WTC11 (cell line): ENCODE measurements around the gene IL20RA. TPM values are rescaled to one million over a fixed set of nuclear protein-coding genes. Genes with fewer than 3 reads are reported as not detected.

Experiments used
- ATAC-seq: fragments of 200-7000 bp; cut with Tn5 transposase; 2 replicates; pipeline ENCODE4 v1.10.0; 2021; ENCODE audit warnings: mild to moderate bottlenecking, moderate library complexity
- CTCF ChIA-PET: fragments of 300-600 bp; sonication (Branson Sonifier 250); formaldehyde crosslinking; loops from one replicate; lab custom pipeline; 2021; ENCODE audit warnings: antibody characterized with exemption; lab: Charles Lee
- POLR2A ChIA-PET: fragments of 350-600 bp; sonication (Branson Sonifier 250); formaldehyde crosslinking; loops from one replicate; lab custom pipeline; 2021; ENCODE audit warnings: antibody characterized with exemption; lab: Charles Lee
- DNase-seq: peaks from one replicate; pipeline ENCODE4 v3.0.0; 2021; ENCODE audit warnings: low spot score
- H3K27ac Mint-ChIP-seq: 2 replicates; pipeline ENCODE4 v1.8.0; 2021; ENCODE audit warnings: mixed read lengths
- H3K27me3 Mint-ChIP-seq: 2 replicates; pipeline ENCODE4 v1.8.0; 2021; ENCODE audit warnings: low read depth, mild to moderate bottlenecking, moderate library complexity, mixed read lengths
- H3K36me3 Mint-ChIP-seq: 2 replicates; pipeline ENCODE4 v1.8.0; 2021; ENCODE audit warnings: mixed read lengths
- H3K4me1 Mint-ChIP-seq: 2 replicates; pipeline ENCODE4 v1.8.0; 2022; ENCODE audit warnings: mixed read lengths
- H3K4me3 Mint-ChIP-seq: 2 replicates; pipeline ENCODE4 v1.8.0; 2021; ENCODE audit warnings: mild to moderate bottlenecking, moderate library complexity, mixed read lengths
- H3K9me3 Mint-ChIP-seq: 2 replicates; pipeline ENCODE4 v1.8.0; 2021; ENCODE audit warnings: mixed read lengths
- CBFB ChIP-seq: sonication (generic); formaldehyde crosslinking; IDR thresholded peaks from 2 replicates; pipeline ENCODE4 v1.8.1; 2022; ENCODE audit warnings: mild to moderate bottlenecking, low read depth, missing genetic modification reagents
- ELF4 ChIP-seq: sonication (generic); formaldehyde crosslinking; IDR thresholded peaks from 2 replicates; pipeline ENCODE4 v1.8.1; 2022; ENCODE audit warnings: low read depth, mild to moderate bottlenecking, moderate library complexity, missing genetic modification reagents
- EMX1 ChIP-seq: fragments of 250-450 bp; sonication (Bioruptor Pico); IDR thresholded peaks from 2 replicates; pipeline ENCODE4 v1.8.0; 2021; ENCODE audit warnings: mild to moderate bottlenecking
- ETV6 ChIP-seq: sonication (generic); formaldehyde crosslinking; IDR thresholded peaks from 2 replicates; pipeline ENCODE4 v1.8.1; 2022; ENCODE audit warnings: mild to moderate bottlenecking, missing genetic modification reagents
- GABPB1 ChIP-seq: sonication (generic); formaldehyde crosslinking; IDR thresholded peaks from 2 replicates; pipeline ENCODE4 v1.8.1; 2023; ENCODE audit warnings: mild to moderate bottlenecking, missing genetic modification reagents
- GRHL2 ChIP-seq: fragments of 250-450 bp; sonication (Bioruptor Pico); IDR thresholded peaks from 2 replicates; pipeline ENCODE4 v1.8.0; 2022; ENCODE audit warnings: mild to moderate bottlenecking, moderate library complexity; ENCODE audit not compliant: insufficient replicate concordance, severe bottlenecking
- IRF2 ChIP-seq: sonication (generic); formaldehyde crosslinking; IDR thresholded peaks from 2 replicates; pipeline ENCODE4 v1.8.0; 2022; ENCODE audit warnings: low read depth, missing genetic modification reagents, borderline replicate concordance
- JAZF1 ChIP-seq: fragments of 250-450 bp; sonication (Bioruptor Pico); IDR thresholded peaks from 2 replicates; pipeline ENCODE4 v1.9.0; 2021; ENCODE audit warnings: moderate library complexity, mild to moderate bottlenecking, inconsistent platforms
- MXD4 ChIP-seq: fragments of 250-450 bp; sonication (Bioruptor Pico); IDR thresholded peaks from 2 replicates; pipeline ENCODE4 v1.8.0; 2021; ENCODE audit warnings: mild to moderate bottlenecking, moderate library complexity, borderline replicate concordance
- NR1H2 ChIP-seq: sonication (generic); formaldehyde crosslinking; IDR thresholded peaks from 2 replicates; pipeline ENCODE4 v1.9.0; 2021; ENCODE audit warnings: mild to moderate bottlenecking, moderate library complexity, missing genetic modification reagents
- NR2C2 ChIP-seq: sonication (generic); formaldehyde crosslinking; IDR thresholded peaks from 2 replicates; pipeline ENCODE4 v1.8.0; 2022; ENCODE audit warnings: mild to moderate bottlenecking, missing genetic modification reagents
- RORB ChIP-seq: fragments of 250-450 bp; sonication (Bioruptor Pico); IDR thresholded peaks from 2 replicates; pipeline ENCODE4 v1.9.0; 2021; ENCODE audit warnings: mild to moderate bottlenecking
- ZNF121 ChIP-seq: sonication (generic); formaldehyde crosslinking; IDR thresholded peaks from 2 replicates; pipeline ENCODE4 v1.8.0; 2023; ENCODE audit warnings: missing genetic modification reagents
- ZNF138 ChIP-seq: sonication (generic); formaldehyde crosslinking; conservative IDR thresholded peaks from 2 replicates; pipeline ENCODE4 v1.8.1; 2022; ENCODE audit warnings: mild to moderate bottlenecking, moderate library complexity, missing genetic modification reagents
- ZNF263 ChIP-seq: sonication (generic); formaldehyde crosslinking; IDR thresholded peaks from 2 replicates; pipeline ENCODE4 v1.8.1; 2022; ENCODE audit warnings: low read depth, mild to moderate bottlenecking, moderate library complexity, missing genetic modification reagents
- total RNA-seq: library from RNA; stranded (reverse); gene quantifications from 3 replicates; pipeline ENCODE4 v1.2.3, GENCODE V29; 2021
- TF ChIP-seq, protein P1 (sequence below): sonication (generic); formaldehyde crosslinking; IDR thresholded peaks from 2 replicates; pipeline ENCODE4 v1.8.0; 2023; ENCODE audit warnings: missing genetic modification reagents, mild to moderate bottlenecking, borderline replicate concordance
- TF ChIP-seq, protein P2 (sequence below): sonication (generic); formaldehyde crosslinking; IDR thresholded peaks from 2 replicates; pipeline ENCODE4 v1.8.1; 2022; ENCODE audit warnings: low read depth, mild to moderate bottlenecking, moderate library complexity, missing genetic modification reagents, borderline replicate concordance
- TF ChIP-seq, protein P3 (sequence below): sonication (generic); formaldehyde crosslinking; IDR thresholded peaks from 2 replicates; pipeline ENCODE4 v1.8.1; 2022; ENCODE audit warnings: missing genetic modification reagents, borderline replicate concordance
- TF ChIP-seq, protein P4 (sequence below): sonication (generic); formaldehyde crosslinking; conservative IDR thresholded peaks from 2 replicates; pipeline ENCODE4 v1.8.1; 2022; ENCODE audit warnings: mild to moderate bottlenecking, missing genetic modification reagents

The IL20RA gene
- total RNA-seq, 1 experiment from 2014 or later: 1.3 TPM

DNA sequence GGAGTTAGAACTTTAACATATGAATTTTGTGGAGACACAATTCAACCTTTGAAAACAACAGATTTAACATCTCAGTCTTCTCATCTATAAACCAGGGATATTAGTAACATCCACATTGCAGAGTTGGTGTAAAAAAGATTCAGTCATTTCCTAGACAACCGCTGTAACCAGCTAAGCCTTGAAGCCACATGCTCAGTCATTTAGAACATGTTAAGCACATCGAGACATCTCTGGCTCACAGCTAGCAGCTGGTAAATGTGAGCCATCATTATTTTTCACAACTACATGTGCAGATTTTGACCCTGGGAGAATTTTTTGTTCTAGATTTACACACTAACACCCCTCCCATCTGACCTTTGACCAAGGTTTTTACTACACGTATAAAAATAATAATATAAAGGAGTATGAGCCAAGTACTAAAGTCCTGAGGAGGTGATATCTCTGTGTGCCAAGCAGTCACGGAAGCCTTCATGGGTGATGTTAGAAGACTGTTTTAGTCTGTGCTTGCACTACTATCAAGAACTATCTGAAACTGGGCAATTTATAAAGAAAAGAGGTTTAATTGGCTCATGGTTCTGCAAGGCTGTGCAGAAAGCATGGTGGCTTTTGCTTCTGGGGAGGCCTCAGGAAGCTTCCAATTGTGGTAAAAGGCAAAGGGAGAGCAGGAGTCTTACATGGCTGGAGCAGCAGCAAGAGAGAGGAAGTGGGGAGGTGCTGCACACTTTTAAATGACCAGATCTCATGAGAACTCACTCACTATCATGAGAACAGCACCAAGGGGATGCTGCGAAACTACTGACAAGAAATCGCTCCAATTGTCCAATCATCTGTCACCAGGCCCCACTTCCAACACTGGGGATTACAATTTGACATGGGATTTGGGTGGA lies 48.7 kb upstream of the IL20RA start (continued):
- TF ChIP-seq, protein P1, sequence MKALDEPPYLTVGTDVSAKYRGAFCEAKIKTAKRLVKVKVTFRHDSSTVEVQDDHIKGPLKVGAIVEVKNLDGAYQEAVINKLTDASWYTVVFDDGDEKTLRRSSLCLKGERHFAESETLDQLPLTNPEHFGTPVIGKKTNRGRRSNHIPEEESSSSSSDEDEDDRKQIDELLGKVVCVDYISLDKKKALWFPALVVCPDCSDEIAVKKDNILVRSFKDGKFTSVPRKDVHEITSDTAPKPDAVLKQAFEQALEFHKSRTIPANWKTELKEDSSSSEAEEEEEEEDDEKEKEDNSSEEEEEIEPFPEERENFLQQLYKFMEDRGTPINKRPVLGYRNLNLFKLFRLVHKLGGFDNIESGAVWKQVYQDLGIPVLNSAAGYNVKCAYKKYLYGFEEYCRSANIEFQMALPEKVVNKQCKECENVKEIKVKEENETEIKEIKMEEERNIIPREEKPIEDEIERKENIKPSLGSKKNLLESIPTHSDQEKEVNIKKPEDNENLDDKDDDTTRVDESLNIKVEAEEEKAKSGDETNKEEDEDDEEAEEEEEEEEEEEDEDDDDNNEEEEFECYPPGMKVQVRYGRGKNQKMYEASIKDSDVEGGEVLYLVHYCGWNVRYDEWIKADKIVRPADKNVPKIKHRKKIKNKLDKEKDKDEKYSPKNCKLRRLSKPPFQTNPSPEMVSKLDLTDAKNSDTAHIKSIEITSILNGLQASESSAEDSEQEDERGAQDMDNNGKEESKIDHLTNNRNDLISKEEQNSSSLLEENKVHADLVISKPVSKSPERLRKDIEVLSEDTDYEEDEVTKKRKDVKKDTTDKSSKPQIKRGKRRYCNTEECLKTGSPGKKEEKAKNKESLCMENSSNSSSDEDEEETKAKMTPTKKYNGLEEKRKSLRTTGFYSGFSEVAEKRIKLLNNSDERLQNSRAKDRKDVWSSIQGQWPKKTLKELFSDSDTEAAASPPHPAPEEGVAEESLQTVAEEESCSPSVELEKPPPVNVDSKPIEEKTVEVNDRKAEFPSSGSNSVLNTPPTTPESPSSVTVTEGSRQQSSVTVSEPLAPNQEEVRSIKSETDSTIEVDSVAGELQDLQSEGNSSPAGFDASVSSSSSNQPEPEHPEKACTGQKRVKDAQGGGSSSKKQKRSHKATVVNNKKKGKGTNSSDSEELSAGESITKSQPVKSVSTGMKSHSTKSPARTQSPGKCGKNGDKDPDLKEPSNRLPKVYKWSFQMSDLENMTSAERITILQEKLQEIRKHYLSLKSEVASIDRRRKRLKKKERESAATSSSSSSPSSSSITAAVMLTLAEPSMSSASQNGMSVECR (CRISPR knock-in tag): no peak
- TF ChIP-seq NR2C2 (no peak), ZNF263 (CRISPR knock-in tag) (no peak)
- TF ChIP-seq, all 79 proteins: peak for 0

DNA sequence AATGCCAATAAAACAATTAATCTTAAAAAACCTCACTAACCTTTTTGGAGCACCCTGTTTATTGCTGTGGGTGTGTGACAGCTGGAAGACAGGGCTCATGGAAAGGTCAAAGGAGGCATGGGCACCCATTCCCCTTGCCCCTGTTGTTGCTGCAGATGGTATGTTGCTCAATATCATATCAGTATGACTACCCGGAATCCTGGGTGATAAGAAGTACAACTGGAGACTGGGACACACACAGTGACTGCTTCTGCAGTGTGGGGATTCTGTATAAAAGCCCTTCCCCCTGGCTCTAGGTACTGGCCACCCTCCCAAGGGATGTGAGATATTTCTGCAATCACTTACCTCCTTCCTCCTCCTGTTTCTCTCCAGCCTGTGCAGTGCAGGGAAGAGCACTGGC lies 47.3 kb upstream of the IL20RA start:
- H3K27me3 Mint-ChIP-seq: no peaks in the 10 kb centered on the region; the same call in 1 of the 2 replicates
- no peak overlapping the region for H3K27ac Mint-ChIP-seq
- H3K4me3 Mint-ChIP-seq: no peak overlapping the region
- POLR2A ChIA-PET: no interaction called here
- no peaks in the 10 kb centered on the region for H3K36me3 Mint-ChIP-seq
- ATAC-seq: no peak
- peaks cover 8% of the 10 kb centered on the region for H3K9me3 Mint-ChIP-seq
- peaks cover 11% of the 10 kb centered on the region for H3K4me1 Mint-ChIP-seq
- no peak for DNase-seq
- TF ChIP-seq ELF4 (CRISPR knock-in tag): no peak
- no peak for TF ChIP-seq IRF2
- TF ChIP-seq ZNF138 (CRISPR knock-in tag): no peak
- no peak for TF ChIP-seq EMX1 (CRISPR knock-in tag)
- CTCF ChIA-PET: no interaction called here

DNA sequence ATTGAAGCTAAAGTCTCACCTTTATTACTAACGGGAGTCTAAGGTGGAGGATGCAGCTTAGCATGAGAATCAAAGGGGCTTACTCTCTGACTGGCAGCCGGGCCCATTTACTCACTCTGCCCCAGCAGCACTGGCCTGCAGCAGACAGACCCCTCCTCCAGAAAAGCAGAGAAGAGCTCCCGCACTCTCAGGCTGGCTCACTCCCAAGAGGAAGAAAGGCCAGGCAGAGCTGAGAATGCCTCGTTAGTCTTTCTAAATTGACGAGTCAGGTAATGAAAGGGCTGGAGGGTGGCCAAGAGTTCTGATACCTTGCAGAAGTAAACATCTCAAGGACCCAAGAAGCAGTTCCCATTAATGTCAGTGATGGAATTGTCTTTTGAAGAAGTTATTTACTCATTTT lies 44.5 kb upstream of the IL20RA start:
- Mint-ChIP-seq H3K9me3 (peaks cover 8% of the 10 kb centered on the region), H3K36me3 (no peaks in the 10 kb centered on the region), H3K4me3 (no peak overlapping the region), H3K27ac (no peak overlapping the region), H3K27me3 (no peaks in the 10 kb centered on the region; the same call in 1 of the 2 replicates), H3K4me1 (no peaks in the 10 kb centered on the region)
- no peak for DNase-seq
- ChIA-PET CTCF (interaction anchor here (1.0 to 2.9 kb wide), 3 partner anchors 12 to 608 kb away, joined by 4 to 25 read pairs (median 4); no protein-coding TSS in a partner anchor), POLR2A (no interaction called here)
- TF ChIP-seq ZNF121 (CRISPR knock-in tag): no peak
- TF ChIP-seq CBFB (CRISPR knock-in tag): no peak
- no peak for TF ChIP-seq RORB
- TF ChIP-seq NR1H2 (CRISPR knock-in tag): no peak
- no peak for TF ChIP-seq MXD4 (CRISPR knock-in tag)
- no peak for TF ChIP-seq ETV6 (CRISPR knock-in tag)
- TF ChIP-seq JAZF1: no peak
- TF ChIP-seq, protein P2, sequence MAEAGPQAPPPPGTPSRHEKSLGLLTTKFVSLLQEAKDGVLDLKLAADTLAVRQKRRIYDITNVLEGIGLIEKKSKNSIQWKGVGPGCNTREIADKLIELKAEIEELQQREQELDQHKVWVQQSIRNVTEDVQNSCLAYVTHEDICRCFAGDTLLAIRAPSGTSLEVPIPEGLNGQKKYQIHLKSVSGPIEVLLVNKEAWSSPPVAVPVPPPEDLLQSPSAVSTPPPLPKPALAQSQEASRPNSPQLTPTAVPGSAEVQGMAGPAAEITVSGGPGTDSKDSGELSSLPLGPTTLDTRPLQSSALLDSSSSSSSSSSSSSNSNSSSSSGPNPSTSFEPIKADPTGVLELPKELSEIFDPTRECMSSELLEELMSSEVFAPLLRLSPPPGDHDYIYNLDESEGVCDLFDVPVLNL: no peak
- TF ChIP-seq, protein P3, sequence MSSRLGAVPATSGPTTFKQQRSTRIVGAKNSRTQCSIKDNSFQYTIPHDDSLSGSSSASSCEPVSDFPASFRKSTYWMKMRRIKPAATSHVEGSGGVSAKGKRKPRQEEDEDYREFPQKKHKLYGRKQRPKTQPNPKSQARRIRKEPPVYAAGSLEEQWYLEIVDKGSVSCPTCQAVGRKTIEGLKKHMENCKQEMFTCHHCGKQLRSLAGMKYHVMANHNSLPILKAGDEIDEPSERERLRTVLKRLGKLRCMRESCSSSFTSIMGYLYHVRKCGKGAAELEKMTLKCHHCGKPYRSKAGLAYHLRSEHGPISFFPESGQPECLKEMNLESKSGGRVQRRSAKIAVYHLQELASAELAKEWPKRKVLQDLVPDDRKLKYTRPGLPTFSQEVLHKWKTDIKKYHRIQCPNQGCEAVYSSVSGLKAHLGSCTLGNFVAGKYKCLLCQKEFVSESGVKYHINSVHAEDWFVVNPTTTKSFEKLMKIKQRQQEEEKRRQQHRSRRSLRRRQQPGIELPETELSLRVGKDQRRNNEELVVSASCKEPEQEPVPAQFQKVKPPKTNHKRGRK: no peak
- TF ChIP-seq GRHL2: no peak
- no peak for TF ChIP-seq GABPB1 (CRISPR knock-in tag)
- TF ChIP-seq, protein P4, sequence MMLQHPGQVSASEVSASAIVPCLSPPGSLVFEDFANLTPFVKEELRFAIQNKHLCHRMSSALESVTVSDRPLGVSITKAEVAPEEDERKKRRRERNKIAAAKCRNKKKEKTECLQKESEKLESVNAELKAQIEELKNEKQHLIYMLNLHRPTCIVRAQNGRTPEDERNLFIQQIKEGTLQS: no peak
- ATAC-seq: peak; percentile 68; the same call in 1 of the 2 replicates
